Measurements from ENCODE around the gene GUCY2D.
"Not testable (repeated sequence)": the region's sequence is repeated elsewhere in the genome, so short reads cannot be mapped to it uniquely, and the experiment has no call there.

GUCY2D gene

DNA sequence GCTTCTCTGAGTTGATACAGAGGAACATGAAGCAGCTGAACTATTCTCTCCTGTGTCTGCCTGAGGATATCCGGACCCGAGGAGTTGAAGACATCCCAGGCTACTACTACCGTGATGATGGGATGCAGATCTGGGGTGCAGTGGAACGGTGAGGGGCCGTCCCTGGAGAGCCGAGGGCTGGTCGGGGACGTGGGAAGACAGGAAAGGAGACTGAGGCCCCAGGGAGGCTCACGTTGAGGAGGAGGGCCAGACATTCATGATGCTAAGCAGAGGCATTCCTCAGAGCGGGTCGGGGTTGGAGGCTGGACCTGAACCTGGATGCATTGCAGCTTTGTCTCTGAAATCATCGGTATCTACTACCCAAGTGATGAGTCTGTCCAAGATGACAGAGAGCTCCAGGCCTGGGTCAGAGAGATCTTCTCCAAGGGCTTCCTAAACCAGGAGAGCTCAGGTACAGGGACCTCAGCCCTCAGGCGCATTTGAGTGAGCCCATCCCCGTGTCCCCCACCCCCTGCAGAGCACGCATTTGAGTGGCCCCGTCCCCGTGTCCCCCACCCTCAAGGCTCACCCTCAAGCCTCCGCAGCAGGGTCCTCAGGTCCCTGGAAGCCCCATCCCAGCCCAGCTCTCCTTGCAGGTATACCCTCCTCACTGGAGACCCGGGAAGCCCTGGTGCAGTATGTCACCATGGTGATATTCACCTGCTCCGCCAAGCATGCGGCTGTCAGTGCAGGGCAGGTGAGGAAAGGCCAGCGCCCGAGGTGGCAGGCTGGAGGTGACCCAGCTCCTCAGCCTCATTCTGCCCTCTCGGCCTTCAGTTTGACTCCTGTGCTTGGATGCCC lies 44.7 kb downstream of the GUCY2D start:
- DNase-seq, result no peak

DNA sequence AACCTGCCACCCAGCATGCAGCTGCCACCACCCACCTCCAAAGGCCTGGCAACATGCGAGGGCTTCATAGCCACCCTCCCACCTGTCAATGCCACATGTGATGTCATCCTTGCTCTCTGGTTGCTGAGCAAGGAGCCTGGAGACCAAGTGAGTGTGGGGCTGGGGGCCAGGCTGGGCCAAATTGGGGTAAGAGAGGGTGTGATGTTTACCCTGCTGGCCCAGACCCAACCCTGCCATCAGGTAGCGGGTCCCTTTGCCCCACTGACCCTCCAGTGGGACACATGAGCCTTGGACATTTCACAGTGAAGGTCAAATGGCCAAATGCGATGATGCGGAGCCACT lies 45.3 kb downstream of the GUCY2D start:
- no peak for DNase-seq

DNA sequence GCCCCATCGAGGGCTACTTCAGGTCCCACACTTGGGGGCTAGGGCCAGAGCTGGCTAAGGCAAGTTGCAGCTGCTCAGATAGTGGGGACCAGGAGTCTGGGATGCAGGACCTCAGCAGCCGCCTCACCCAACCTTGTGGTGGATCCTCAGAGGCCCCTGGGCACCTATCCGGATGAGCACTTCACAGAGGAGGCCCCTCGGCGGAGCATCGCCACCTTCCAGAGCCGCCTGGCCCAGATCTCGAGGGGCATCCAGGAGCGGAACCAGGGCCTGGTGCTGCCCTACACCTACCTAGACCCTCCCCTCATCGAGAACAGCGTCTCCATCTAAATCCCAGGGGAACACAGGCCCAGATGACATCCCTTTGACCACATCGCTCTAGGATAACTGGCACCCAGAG lies 45.8 kb downstream of the GUCY2D start:
- DNase-seq, result no peak

DNA sequence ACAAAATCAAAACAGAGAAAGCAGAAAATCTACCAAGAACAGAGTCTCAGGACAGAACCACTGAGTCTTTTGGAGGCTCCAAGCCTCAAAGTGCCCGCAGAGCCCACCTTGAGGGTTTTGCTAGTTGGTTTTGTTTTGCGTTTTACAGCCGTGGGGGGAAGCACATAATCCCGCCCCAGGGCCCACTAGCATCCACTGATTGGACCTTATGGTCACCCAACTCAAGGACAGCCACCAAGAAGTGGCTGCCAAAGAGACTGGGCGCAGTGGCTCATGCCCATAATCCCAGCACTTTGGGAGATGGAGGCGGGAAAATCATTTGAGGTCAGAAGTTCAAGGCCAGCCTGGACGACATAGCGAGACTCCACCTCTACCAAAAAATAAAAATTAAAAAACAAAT lies 46.3 kb downstream of the GUCY2D start:
- DNase-seq, result no peak

DNA sequence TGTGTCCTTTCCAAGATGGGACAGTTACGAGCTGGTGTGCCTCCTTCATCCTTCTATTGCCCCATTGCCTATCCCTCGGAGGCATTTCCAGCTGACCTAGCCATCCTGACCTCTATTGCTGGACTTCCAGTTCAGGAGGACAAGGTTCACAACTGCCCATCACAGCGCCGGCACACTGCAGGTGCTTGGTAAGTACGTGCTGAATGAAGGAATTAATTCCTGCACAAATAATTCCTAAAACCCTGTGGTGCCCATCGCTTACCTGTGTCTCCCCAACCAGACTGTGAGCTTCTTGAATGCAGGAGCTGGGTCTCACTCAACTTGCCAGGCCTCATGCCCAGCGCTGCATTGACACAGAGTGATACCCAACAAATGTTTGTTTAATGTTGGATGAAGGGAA lies 49.4 kb downstream of the GUCY2D start:
- DNase-seq, result no peak

DNA sequence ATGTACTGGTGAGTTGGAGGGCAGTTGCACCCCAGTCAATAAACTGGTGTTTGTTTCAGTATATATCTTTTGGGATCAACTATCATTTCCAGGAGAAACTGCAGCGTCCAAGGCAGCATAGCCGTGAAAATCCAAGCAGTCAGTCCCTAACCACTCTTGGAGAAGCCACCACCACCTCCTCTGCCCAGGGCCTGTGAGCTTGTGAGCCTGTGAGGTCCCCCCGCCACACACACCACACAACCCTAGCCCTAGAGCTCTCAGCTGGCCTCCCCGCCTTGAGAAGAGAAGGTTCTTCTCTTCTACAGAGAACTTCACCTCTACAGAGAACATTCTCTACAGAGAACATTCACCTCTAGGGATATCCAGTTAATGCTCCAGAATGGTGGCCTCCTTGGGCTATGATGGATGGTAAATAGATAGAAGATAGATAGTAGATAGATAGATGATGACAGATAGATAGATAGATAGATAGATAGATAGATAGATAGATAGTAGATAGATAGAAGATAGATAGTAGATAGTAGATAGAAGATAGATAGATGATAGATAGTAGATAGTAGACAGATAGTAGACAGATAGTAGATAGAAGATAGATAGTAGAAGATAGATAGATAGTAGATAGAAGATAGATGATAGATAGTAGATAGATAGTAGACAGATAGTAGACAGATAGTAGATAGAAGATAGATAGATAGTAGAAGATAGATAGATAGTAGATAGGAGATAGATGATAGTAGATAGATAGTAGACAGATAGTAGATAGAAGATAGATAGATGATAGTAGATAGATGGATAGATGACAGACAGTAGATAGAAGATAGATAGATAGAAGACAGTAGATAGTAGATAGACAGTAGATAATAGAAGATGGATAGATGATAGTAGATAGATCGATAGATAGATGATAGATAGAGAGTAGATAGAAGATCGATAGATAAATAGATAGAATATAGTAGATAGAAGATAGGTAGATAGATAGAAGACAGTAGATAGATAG lies 50.1 kb downstream of the GUCY2D start:
- no peak for DNase-seq

DNA sequence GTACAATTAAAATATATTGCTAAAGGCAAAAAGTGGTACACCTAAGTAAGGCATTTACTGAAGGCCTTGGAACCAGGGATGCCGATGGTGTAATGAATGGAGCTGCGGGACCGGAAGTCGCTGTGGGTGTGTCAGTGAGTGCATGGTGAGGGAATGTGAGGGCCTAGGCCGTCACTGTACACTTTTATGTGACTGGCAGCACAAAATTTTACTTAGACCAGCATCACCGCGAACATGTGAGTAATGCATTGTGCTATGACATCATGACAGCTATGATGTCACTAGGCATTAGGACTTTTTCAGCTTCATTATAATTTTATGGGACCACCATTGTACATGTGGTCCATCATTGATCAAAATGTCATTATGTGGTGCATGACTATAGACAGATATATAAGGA lies 51.2 kb downstream of the GUCY2D start:
- DNase-seq, result no peak

DNA sequence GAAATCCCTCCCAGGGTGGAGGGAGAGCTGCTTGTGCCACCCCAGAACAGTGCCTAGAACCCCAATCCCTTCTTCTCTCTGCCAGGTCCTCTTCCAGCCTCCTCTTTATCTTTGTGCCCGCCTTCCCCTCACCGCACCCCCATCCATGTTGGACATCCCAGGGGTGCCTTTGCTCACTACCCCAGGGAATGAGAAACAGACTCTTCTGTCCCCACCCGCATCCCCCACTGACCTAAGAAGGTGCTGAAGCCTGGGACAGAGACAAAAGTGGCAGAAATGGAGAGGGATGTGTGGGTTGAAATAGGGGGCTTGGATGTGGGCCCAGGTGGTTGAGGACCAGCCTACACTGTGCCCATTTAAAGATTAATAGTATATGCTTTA lies 53.4 kb downstream of the GUCY2D start:
- DNase-seq, result no peak

DNA sequence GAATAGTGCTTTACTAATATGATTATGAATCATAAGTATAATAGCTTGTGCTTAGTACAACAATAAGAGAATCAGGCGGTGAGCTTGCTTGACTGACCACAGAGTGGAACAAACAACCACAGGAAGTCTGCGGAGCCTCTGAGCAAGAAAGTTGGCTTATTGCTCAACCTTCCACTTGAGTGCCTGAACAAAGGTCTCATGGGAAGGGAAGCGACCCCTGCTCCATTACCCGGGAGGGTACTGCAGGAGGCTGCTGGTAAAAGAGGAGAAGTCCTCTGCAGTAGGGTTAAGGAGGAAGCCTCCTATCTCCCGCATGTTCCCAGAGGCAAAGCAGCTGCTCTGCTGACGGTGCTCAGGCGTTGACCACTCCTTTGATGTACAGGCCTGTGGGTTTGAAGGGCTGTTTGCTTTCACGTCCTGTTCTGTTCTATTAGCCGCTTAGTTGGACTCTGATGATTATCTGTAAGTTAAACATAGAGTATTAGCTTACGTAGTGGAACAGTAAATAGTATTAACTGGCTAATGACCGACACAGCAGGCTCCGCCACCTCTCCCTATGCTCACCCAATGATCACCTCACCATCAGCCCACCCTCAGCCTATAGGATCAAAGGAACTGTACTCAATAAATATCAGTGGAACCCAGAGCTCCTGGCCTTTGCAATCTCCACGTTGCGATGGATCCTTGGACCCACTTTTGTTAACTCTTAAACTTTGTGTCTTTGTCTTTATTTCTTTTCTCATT lies 54.0 kb downstream of the GUCY2D start:
- no peak for DNase-seq

DNA sequence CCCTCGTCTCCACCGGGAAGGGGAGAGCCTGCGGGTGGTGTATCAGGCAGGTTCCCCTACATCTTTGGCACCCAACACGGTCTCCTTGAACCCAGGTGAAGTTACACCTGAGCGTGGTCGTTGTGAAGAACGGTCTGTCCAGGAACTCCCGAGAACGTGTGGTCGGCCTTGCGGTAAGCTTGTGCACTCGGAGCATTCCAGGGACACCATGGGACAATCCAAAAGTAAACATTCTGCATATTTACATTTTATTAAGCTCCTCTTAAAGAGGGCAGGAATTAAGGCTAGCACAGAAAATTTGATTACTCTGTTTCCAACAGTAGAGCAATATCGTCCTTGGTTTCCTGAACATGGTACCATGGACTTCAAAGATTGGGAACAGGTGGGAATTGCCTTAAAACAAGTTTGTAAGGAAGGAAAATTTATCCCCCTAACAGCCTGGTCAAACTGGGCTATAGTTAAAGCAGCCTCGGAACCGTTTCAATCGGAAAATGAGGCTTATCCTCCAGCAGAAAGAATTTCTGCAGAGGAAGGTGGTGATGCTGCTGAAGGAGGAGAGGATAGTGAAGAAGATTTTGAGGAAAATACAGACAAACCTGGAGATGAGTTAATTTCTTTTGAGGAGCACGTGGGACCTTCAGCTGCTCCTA lies 54.7 kb downstream of the GUCY2D start:
- DNase-seq, result no peak

DNA sequence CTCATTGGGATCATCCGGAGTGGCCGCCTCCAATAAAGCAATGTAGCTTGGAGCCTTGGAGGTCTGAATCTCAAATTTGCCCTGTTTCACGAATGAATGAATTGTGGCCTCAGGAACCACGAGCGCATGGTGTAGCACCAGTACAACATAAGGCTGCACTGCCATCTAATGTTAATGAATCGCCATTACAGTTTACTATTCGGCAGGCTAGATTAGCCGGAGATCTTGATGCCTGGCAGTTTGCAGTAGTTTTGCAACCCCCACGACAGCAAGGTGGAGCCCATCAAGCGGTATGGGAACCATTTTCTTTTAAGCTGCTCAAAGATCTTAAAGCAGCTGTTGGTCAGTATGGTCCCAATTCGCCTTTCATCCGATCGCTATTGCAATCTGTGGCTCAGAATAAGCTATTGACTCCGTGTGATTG lies 55.3 kb downstream of the GUCY2D start:
- peak; percentile 16 for DNase-seq

DNA sequence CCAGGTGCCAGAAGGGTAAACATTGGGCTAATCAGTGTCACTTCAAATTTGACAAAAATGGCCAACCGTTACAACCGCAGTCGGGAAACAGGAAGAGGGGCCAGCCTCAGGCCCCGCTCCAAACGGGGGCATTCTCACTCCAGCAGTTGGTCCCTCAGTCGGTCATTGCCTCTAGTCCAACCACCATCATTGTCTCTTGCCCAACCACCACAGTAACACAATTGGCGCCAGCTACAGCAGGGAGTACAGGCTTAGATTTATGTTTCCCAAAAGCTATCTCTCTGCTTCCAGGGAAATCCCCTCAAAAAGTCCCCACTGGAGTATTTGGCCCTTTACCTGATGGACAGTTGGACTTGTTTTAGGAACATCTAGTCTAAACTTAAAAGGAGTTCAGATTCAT lies 56.7 kb downstream of the GUCY2D start:
- no peak for DNase-seq

DNA sequence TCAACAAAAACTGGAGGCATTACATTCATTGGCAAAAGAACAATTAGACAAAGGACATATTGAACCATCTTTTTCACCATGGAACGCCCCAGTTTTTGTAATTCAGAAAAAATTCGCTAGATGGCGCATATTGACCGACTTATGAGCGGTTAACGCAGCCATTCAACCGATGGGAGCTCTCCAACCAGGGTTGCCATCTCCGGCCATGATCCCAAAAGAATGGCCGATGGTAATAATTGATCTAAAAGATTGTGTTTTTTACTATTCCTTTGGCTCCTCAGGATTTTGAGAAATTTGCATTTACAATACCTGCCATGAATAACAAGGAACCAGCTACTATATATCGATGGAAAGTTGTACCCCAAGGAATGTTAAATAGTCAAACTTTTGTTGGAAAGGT lies 57.9 kb downstream of the GUCY2D start:
- peak; percentile 47 for DNase-seq

DNA sequence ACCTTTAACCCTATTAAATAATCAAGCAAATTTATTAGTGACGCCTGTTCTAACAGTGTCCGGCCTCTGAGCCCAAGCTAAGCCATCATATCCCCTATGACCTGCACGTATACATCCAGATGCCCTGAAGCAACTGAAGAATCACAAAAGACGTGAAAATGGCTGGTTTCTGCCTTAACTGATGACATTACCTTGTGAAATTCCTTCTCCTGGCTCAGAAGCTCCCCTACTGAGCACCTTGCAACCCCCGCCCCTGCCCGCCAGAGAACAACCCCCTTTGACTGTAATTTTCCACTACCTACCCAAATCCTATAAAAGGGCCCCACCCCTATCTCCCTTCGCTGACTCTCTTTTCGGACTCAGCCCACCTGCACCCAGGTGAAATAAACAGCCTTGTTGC lies 59.4 kb downstream of the GUCY2D start:
- DNase-seq, result not testable (repeated sequence)

DNA sequence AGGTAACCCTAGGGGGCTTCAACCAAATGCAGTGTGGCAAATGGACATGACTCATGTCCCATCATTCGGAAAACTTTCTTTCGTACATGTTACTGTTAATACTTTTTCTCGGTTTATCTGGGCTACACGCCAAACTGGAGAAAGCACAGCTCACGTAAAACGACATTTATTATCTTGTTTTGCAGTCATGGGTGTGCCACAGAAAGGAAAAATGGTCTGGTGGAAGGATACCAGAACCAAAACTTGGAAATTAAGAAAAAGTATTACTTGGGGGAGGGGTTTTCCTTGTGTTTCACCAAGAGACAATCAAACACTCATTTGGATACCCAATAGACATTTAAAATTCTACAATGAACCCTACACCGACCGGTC lies 60.0 kb downstream of the GUCY2D start:
- no peak for DNase-seq

DNA sequence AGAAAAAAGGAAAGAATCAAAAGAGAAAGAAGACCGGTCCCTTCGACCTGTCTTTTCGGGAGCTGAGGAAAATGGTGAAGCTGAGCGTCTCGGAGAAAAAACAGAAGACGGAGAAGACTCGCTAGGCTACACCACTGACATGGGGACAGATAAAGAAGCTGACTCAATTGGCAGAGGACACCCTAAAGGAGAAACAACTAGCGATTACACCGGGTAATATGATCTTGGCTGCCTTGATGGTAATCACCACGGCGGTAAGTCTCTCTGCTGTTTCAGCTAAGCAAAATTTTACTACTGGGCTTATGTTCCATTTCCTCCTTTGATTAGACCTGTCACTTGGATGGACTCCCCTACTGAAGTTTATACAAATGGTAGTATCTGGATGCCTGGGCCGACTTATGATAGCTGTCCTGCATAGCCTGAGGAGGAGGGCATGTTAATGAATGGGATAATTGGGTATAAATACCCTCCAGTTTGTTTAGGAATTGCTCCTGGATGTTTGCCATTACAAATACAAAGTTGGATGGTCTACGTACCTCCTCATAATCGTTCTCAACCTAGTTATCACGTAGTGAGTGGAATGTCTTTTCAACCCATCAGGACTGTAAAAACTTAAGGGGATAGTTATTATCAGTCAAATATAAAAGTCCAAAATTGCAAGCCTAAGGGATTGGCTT lies 60.5 kb downstream of the GUCY2D start:
- DNase-seq, result no peak

DNA sequence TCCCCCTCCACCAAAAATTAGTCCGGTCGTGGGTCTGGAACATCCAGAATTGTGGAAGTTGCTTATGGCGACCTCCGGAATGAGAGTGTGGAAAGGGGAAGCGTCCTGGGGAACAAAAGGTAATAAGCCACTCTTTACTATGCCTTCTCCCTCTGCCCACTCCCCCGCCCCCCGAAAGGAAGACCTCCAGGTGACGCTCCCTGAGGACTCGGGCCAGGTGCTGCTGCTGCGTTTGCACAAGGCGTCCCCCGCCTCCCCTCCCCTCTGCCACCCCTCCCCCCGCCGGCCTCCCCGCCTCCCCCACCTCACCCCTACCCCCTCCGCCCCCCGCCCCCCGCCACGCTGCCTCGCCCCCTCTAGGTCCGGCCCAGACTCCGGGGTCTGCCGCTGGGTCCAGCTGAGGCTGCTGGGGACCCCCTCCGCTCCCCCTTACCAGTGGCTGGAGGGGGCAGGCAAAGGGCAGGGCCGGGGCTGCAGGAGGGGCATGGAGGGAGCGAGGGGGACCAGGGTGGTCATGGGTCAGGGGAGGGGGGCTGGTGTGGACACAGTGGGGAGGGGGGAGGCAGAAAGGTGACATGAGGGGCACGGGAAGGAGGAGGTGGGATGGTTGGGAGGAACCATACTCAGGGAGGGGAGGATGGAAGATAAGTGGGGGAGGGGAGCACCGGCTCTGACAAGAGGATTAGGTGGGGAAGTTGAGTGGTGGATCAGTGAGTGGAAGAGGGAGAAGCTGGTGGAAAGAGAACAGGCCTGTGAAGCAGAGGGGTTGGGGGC lies 61.5 kb downstream of the GUCY2D start:
- DNase-seq, result no peak

DNA sequence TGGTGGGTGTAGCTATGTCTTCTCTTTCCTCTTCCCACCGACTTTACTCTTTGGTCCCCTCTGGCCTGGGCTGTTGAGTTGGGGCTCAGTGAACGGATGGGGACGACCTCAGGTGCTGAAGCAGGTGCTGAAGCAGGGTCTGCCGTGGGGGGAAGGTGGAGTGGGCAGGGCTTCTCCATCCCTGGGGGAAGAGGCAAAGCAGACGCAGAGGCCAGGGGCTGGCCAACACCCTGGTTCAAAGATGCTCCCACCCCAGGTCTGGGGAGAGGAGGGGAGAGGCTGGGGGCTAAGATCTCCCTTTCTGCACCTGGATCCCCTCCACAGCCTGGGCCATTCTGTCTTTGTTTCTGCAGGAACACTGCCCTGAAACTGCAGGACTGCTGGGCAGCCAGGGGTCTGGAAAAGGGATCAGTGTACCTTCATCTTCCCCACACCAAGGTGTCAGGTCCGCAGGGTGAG lies 62.2 kb downstream of the GUCY2D start:
- DNase-seq, result no peak

DNA sequence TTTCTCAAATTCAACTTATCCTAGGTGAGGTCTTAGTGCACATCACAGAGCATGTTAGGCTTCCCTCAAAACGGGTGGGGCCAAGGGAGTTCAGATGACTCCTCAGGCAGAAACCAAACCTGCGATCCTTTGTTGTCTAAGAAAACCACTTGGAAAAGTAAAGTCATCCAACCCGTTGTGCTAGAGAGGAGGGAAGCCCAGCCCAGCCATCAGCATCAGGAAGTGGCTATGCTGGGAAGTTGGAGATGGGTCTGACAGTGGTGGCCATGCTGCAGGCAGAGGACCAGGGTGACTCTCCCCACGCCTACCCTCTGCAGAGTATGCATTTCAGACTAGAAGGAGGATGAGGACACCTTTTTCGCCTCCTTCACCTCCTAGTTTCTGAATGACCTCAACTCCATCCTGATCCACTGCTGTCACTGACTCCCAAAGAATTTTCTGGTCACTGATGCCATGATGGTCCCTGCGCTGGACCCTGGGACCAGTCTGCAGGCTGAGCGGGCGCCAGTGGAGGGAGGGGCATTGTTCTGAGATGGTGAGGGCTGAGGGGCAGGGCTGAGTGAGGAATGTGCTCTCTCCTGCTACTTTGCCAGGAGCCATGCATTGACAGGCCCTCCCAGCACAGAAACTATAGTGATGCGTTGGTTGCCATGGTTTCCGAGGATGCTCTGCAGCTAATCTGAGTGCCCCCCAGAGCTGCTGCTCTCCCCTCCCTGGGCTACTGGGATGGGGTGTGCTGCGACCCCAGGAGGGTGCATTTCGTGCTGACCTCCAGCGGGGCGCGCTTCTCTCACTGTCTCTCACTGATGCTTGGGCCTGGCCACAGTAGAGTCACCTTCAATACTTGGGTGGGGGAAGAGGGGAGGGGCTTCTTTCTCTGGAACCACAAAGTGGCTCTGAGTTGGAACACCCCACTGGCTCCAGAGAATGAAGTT lies 64.7 kb downstream of the GUCY2D start:
- DNase-seq, result no peak

DNA sequence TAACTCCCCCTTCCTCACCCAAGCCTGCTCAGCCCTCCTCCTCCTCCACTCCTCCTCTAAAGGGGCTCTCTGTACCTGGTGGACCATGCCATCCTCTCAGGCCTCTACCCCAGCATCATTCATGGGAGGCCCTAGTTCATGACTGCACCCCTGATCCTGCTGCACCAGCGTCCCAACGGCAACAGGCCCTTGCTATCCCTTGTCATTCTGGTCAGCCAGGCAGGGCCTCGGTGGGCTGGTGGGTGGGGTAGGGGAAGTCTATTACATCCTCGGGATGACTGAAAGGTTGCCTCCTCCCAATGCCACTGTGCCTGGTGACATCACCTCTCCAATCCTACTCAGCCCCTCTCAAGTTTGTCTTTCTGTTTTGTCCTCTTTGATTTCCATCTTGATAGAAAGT lies 65.4 kb downstream of the GUCY2D start:
- no peak for DNase-seq

Measured in T1000 (cell line).